ENCODE measurements around the gene CLDN19. TPM values are rescaled to one million over a fixed set of nuclear protein-coding genes. Genes with fewer than 3 reads are reported as not detected.

CLDN19 gene
- total RNA-seq, 4 donors from 2014 or later, result 0.28 TPM; not detected in 3

DNA sequence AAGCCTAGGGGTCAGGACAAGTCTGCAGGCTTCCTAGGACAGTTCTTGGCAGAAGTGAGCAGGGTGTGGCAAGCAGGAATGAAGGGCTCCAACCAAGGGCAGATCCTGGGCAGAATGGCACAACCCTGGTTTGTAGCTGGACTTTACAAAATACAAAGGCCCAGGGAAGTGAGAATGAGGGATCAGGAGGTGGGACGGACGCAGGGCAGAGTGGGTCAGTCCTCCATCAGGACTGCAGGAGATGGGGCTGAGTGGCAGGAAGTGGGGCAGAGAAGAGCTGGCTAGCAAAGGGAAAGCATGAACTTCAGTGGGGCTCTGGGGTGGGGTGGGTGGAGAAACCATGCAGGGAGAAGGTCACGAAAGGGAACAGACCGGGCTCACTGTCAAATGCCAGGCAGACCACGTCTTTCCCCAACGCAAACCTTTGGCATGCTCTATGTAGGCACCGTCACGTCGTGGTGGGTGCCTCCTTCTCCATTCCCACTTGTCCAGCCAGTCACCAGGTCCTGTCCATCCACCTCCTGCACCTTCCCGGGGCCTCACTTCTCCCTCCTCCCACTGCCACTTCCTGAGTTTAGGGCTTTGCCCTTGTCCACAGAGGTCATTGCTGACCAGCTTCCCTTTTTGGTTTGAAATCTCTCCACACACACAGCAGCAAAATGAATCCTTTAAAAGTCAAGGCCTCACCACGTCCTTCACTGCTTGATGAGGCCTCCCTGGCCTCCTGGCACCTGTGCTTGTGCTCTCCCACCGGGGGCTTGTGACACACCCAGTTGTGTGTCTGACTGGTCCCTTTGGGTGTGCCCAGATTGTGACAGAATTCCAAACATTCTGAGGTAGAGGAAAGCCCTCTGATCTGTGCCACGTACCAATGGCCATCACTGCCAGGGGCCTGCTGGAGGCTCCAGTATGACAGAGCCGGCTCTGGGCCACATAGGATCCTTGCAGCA lies 8.7 kb upstream of the CLDN19 start:
- Histone ChIP-seq H3K27me3 (no peaks in the 10 kb centered on the region), H3K9me3 (no peaks in the 10 kb centered on the region), H3K36me3 (no peaks in the 10 kb centered on the region), H3K27ac (no peak overlapping the region), H3K4me3 (no peak overlapping the region), H3K4me1 (no peaks in the 10 kb centered on the region)
- no peak for DNase-seq
- TF ChIP-seq, protein P1, sequence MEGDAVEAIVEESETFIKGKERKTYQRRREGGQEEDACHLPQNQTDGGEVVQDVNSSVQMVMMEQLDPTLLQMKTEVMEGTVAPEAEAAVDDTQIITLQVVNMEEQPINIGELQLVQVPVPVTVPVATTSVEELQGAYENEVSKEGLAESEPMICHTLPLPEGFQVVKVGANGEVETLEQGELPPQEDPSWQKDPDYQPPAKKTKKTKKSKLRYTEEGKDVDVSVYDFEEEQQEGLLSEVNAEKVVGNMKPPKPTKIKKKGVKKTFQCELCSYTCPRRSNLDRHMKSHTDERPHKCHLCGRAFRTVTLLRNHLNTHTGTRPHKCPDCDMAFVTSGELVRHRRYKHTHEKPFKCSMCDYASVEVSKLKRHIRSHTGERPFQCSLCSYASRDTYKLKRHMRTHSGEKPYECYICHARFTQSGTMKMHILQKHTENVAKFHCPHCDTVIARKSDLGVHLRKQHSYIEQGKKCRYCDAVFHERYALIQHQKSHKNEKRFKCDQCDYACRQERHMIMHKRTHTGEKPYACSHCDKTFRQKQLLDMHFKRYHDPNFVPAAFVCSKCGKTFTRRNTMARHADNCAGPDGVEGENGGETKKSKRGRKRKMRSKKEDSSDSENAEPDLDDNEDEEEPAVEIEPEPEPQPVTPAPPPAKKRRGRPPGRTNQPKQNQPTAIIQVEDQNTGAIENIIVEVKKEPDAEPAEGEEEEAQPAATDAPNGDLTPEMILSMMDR (IDR thresholded peaks at IDR 0.05), result no peak
- TF ChIP-seq POLR2A (IDR thresholded peaks at IDR 0.05), result no peak
- intact Hi-C loops (cut with DNase I; ENCODE audit: low total_unique reads), result no loop called here

GRCh38 chr1:42748021-42748420 lies 8.0 kb upstream of the CLDN19 start:
- TF ChIP-seq, protein P1 (IDR thresholded peaks at IDR 0.05), result no peak
- TF ChIP-seq POLR2A (IDR thresholded peaks at IDR 0.05), result no peak
- no peak for DNase-seq
- H3K9me3 ChIP-seq, result no peaks in the 10 kb centered on the region
- no peak overlapping the region for H3K27ac ChIP-seq
- no peak overlapping the region for H3K4me3 ChIP-seq
- intact Hi-C loops (cut with DNase I; ENCODE audit: low total_unique reads), result no loop called here
- H3K27me3 ChIP-seq, result no peaks in the 10 kb centered on the region
- no peaks in the 10 kb centered on the region for H3K4me1 ChIP-seq
- no peaks in the 10 kb centered on the region for H3K36me3 ChIP-seq

- no peak overlapping the region for H3K4me3 ChIP-seq
- DNase-seq, result no peak
- no peak overlapping the region for H3K27ac ChIP-seq
- no peaks in the 10 kb centered on the region for H3K9me3 ChIP-seq
- no peak for TF ChIP-seq POLR2A (IDR thresholded peaks at IDR 0.05)
- TF ChIP-seq, protein P1 (IDR thresholded peaks at IDR 0.05), result peak; percentile 14 to 40 (median 34)
- H3K27me3 ChIP-seq, result no peaks in the 10 kb centered on the region
- intact Hi-C loops (cut with DNase I; ENCODE audit: low total_unique reads), result no loop called here
- no peaks in the 10 kb centered on the region for H3K4me1 ChIP-seq
- no peaks in the 10 kb centered on the region for H3K36me3 ChIP-seq
Measured at GRCh38 chr1:42747125-42747524, 7.1 kb upstream of the CLDN19 start.

GRCh38 chr1:42746436-42747105 lies 6.5 kb upstream of the CLDN19 start:
- no peaks in the 10 kb centered on the region for H3K27me3 ChIP-seq
- no peak overlapping the region for H3K27ac ChIP-seq
- no peaks in the 10 kb centered on the region for H3K36me3 ChIP-seq
- no peak for DNase-seq
- no peak for TF ChIP-seq POLR2A (IDR thresholded peaks at IDR 0.05)
- TF ChIP-seq, protein P1 (IDR thresholded peaks at IDR 0.05), result no peak
- H3K4me3 ChIP-seq, result no peak overlapping the region
- H3K4me1 ChIP-seq, result no peaks in the 10 kb centered on the region
- intact Hi-C loops (cut with DNase I; ENCODE audit: low total_unique reads), result no loop called here
- no peaks in the 10 kb centered on the region for H3K9me3 ChIP-seq

DNA sequence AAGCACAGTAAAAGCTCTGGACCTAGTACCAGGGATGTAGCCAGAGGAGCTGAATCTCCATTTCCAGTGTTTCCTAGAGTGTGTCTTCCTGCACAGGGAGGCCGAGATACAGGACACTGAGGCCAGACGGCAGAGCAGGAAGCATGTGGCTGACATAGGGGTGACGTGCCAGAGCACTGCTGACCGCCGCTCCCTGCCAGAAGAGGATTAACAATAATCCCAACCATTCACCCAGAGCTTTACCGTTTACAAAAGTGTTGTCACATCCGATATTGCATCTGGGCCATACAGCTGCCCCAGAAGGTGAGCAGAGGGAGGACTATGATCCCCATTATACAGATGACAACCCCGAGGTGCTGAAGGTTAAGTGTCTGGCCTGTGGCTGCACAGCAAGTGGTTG lies 5.8 kb upstream of the CLDN19 start:
- no peak for DNase-seq
- intact Hi-C loops (cut with DNase I; ENCODE audit: low total_unique reads), result no loop called here
- no peak for TF ChIP-seq POLR2A (IDR thresholded peaks at IDR 0.05)
- TF ChIP-seq, protein P1 (IDR thresholded peaks at IDR 0.05), result no peak
- Histone ChIP-seq H3K27ac (no peak overlapping the region), H3K9me3 (no peaks in the 10 kb centered on the region), H3K27me3 (no peaks in the 10 kb centered on the region), H3K36me3 (no peaks in the 10 kb centered on the region), H3K4me3 (no peak overlapping the region), H3K4me1 (no peaks in the 10 kb centered on the region)
